ENCODE measurements around the gene ADARB2. TPM values are rescaled to one million over a fixed set of nuclear protein-coding genes. Genes with fewer than 3 reads are reported as not detected.

The ADARB2 gene
- total and polyA plus RNA-seq, 11 donors = 0.07 to 1.2 (median 0.28) TPM; not detected in 4

DNA sequence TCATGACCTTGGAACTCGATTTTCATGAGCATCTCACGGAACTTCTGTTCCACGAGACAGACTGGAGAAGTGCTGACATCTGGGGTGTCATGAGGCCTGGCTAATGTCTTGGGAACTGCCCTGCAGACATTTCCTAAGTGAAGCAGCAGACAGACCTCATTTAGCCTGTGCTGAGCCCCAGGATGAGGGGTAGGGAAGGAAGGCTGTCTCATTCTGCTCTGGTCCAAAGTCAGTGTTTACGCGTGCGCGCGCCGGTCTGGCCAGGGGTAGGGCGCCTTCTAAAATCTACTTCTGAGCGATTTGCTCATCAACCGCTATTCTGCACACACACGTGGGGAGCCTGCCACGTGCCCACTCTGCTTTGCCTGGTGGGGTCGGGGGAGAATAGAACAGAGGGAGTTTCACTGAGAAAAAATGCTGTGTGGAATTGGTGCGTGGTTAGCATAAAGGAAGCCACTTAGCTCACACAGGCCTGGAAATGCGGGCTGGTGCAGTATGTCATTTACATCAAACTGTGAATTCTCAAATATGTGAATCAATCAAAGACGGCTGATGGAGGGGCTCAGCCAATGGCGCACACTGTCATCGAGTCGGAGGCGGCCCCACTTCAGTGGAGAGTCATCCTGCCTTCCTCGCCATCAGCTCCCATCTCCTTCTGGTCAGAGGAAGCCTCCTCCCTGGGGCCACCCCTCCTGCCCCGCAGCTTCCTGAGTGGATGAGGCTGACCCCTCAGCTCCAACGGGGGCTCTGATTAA, 335.1 kb downstream of the ADARB2 start:
- Histone ChIP-seq H3K27me3 (peaks cover 0 to 56% (median 0%) of the 10 kb centered on the region in 9 donors), H3K36me3 (no peaks in the 10 kb centered on the region), H3K27ac (no peak overlapping the region), H3K4me1 (no peaks in the 10 kb centered on the region), H3K4me3 (no peak overlapping the region), H3K9me3 (no peaks in the 10 kb centered on the region)
- intact Hi-C loops (cut with DNase I) = no loop called here
- DNase-seq (no peak), ATAC-seq (no peak)
- 76 to 77% (median 77%) methylated on average over 24 to 25 of the region's 25 CpGs for WGBS, 4 donors
- TF ChIP-seq, protein P1, sequence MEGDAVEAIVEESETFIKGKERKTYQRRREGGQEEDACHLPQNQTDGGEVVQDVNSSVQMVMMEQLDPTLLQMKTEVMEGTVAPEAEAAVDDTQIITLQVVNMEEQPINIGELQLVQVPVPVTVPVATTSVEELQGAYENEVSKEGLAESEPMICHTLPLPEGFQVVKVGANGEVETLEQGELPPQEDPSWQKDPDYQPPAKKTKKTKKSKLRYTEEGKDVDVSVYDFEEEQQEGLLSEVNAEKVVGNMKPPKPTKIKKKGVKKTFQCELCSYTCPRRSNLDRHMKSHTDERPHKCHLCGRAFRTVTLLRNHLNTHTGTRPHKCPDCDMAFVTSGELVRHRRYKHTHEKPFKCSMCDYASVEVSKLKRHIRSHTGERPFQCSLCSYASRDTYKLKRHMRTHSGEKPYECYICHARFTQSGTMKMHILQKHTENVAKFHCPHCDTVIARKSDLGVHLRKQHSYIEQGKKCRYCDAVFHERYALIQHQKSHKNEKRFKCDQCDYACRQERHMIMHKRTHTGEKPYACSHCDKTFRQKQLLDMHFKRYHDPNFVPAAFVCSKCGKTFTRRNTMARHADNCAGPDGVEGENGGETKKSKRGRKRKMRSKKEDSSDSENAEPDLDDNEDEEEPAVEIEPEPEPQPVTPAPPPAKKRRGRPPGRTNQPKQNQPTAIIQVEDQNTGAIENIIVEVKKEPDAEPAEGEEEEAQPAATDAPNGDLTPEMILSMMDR (IDR thresholded peaks at IDR 0.05) = no peak
- no peak for TF ChIP-seq POLR2A (IDR thresholded peaks at IDR 0.05)

DNA sequence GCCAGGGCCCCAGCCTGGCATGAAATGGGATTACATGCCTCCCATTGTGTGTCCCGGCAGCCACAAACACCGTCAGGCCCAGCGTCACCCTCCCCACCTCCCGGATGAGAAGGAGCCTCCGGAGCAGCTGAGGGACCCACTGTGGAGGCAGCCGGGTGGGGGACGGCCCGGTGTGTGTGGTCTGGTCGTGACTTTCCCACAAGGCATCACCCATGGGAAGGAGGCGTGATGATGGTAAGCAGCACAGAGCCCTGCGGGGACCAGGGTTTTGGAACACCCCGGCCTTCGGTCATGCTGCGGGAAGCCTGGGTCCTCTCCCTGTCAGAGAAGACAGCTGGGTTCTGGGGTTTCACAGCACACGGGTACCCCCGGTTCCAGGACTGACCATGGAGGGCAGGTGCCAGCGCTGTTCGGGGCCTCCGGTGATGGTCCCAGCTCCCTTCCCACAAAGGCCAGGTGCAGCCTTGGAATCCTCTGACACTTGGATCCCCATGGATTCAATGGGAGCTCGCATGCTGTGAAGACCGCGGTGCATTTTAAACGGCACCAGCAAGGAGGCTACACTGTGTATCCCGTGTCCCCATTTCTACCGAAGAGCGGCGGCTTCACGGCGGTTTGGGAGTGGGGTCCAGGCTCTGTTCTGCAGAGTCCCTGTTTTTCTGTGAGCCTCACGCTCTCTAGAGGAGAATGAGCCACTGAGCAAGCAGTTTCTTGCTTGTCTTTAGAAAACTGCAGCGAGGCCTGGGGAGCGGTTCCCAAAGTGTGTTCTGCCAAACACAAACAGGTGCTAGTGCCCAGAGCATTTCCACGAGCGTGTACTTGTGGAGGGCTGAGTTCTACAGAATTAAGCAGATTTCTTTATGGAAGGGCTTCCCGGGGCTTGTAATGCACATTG, 336.0 kb downstream of the ADARB2 start:
- H3K36me3 ChIP-seq = no peaks in the 10 kb centered on the region
- H3K9me3 ChIP-seq = no peaks in the 10 kb centered on the region
- TF ChIP-seq POLR2A (IDR thresholded peaks at IDR 0.05) = no peak
- TF ChIP-seq, protein P1 (IDR thresholded peaks at IDR 0.05) = no peak
- peak in 1 of 4 donors; percentile 20 for ATAC-seq
- no peak for DNase-seq
- no peak overlapping the region for H3K4me3 ChIP-seq
- 86 to 93% (median 86%) methylated on average over 29 to 35 of the region's 35 CpGs for WGBS, 4 donors
- H3K27me3 ChIP-seq = peaks cover 0 to 56% (median 0%) of the 10 kb centered on the region in 9 donors
- H3K27ac ChIP-seq = no peak overlapping the region
- intact Hi-C loops (cut with DNase I) = no loop called here
- no peaks in the 10 kb centered on the region for H3K4me1 ChIP-seq

DNA sequence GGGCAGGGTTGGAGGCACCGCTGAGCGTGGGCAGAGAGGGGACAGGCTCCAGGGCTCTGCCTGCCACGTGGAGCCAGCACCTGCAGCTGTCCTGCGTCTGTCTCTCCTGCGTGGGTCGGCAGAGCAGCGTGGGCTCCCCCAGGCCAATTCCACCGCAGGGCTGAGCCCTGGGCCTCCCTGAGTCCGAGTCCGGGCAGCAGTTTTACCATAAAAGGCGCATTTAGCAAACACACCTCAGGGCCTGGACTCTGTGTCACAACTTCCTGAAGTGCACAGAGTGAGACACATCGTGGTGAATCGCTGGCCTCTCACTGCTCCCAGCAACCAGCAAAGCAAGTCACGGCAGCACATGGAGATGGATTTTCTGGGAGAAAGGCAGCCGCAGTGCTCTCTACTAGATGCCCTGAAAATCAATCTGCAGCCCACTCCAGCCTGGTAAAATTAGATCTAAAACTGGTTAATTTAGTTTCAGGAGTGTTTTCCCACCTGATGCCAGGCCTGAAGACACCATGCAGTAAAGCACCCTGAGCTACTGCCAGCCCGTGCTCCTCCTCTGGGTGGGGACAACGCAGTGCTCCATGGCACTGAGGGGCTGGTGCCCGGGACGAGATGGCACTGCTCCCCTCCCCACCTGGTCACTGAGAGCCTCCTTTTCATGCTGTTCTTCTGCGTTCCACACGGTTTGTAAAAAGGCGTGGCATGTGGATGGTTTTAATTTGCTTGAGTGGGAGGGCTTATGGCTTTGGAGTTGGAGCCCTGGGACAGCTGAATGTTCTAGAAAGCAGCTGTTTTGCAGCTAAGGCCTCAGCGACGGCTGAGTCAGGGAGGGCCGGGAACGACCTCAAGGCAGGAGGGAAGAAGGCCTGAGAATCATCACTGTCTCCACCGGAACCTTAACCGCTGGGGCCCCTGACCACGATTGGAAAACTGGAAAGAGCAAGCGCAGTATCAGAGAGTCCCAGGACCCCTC, 336.9 kb downstream of the ADARB2 start:
- DNase-seq = no peak
- H3K4me1 ChIP-seq = no peaks in the 10 kb centered on the region
- H3K27ac ChIP-seq = no peak overlapping the region
- TF ChIP-seq, protein P1 (IDR thresholded peaks at IDR 0.05) = no peak
- TF ChIP-seq POLR2A (IDR thresholded peaks at IDR 0.05) = no peak
- intact Hi-C loops (cut with DNase I) = no loop called here
- no peaks in the 10 kb centered on the region for H3K36me3 ChIP-seq
- no peaks in the 10 kb centered on the region for H3K9me3 ChIP-seq
- no peak for ATAC-seq
- WGBS, 4 donors = 71 to 74% (median 73%) methylated on average over 30 of the region's 30 CpGs
- no peak overlapping the region for H3K4me3 ChIP-seq
- H3K27me3 ChIP-seq = peaks cover 0 to 56% (median 0%) of the 10 kb centered on the region in 9 donors
